Kidney glomerular epithelial cell (primary cell): ENCODE results near the gene LYRM4.

ENCODE experiments used
- DNase-seq: peaks from one replicate; lab custom pipeline; 2025; lab: John Stamatoyannopoulos, UW

Gene LYRM4

GRCh38 chr6:5098501-5099270 is 162.1 kb downstream of the LYRM4 start:
- DNase-seq = no peak

- DNase-seq = no peak
These were observed 164.3 kb downstream of the LYRM4 start for GRCh38 chr6:5096482-5096881.

- peak; percentile 82 for DNase-seq
These were observed 165.5 kb downstream of the LYRM4 start for GRCh38 chr6:5095236-5095635.

GRCh38 chr6:5094327-5094726 is 166.4 kb downstream of the LYRM4 start:
- peak; percentile 88 for DNase-seq

GRCh38 chr6:5093231-5094015 is 167.3 kb downstream of the LYRM4 start:
- no peak for DNase-seq

GRCh38 chr6:5091210-5092069 is 169.3 kb downstream of the LYRM4 start:
- DNase-seq = no peak

GRCh38 chr6:5090603-5091002 is 170.1 kb downstream of the LYRM4 start:
- DNase-seq = no peak

GRCh38 chr6:5089481-5090438 is 171.0 kb downstream of the LYRM4 start:
- DNase-seq = no peak

- no peak for DNase-seq
These were observed 172.0 kb downstream of the LYRM4 start for GRCh38 chr6:5088780-5089179.

- no peak for DNase-seq
These were observed 173.4 kb downstream of the LYRM4 start for GRCh38 chr6:5087389-5087788.

GRCh38 chr6:5086294-5086890 is 174.4 kb downstream of the LYRM4 start:
- DNase-seq = no peak

- no peak for DNase-seq
These were observed 175.0 kb downstream of the LYRM4 start for GRCh38 chr6:5085648-5086293.

- DNase-seq = no peak
These were observed 175.7 kb downstream of the LYRM4 start, which contains the start of gene PPP1R3G for GRCh38 chr6:5084781-5085647. Gene PPP1R3G, plus strand, starts transcription at chr6:5085341. Its CDS starts 145 bp downstream, at chr6:5085486.

- no peak for DNase-seq
These were observed 176.4 kb downstream of the LYRM4 start for GRCh38 chr6:5084360-5084780.

- no peak for DNase-seq
These were observed 176.9 kb downstream of the LYRM4 start for GRCh38 chr6:5083813-5084359.

- no peak for DNase-seq
These were observed 177.5 kb downstream of the LYRM4 start for GRCh38 chr6:5083307-5083583.

- peak; percentile 70 for DNase-seq
These were observed 178.1 kb downstream of the LYRM4 start for GRCh38 chr6:5082487-5083306.

- no peak for DNase-seq
These were observed 178.8 kb downstream of the LYRM4 start for GRCh38 chr6:5081955-5082354.
